Liver (tissue), 9 donors: ENCODE measurements around the gene FEV. TPM values are rescaled to one million over a fixed set of nuclear protein-coding genes. Genes with fewer than 3 reads are reported as not detected.

Source experiments
- DNase-seq: peaks from one replicate; pipeline ENCODE4 v3.0.0-alpha.2; 2017; ENCODE audit warnings: low spot score
- H3K27ac ChIP-seq, 2 donors: one replicate each; pipeline ENCODE4 v1.7.0; 2013; ENCODE audit warnings: inconsistent platforms in 2 of 2, low read length in 2 of 2, control low read depth in 1 of 2, low read depth in 1 of 2, mild to moderate bottlenecking in 1 of 2
- H3K27me3 ChIP-seq, 4 donors: one replicate each; pipeline versions ENCODE4 v1.6.1 to v1.7.0; 2013; ENCODE audit warnings: low read length in 3 of 4, inconsistent platforms in 1 of 4, mild to moderate bottlenecking in 1 of 4, moderate library complexity in 1 of 4; ENCODE audit not compliant: control insufficient read depth in 4 of 4, insufficient read depth in 4 of 4
- H3K36me3 ChIP-seq, 4 donors: one replicate each; pipeline versions ENCODE4 v1.6.1 to v1.7.0; 2013; ENCODE audit warnings: low read length in 3 of 4, mild to moderate bottlenecking in 3 of 4, low read depth in 1 of 4, moderate library complexity in 1 of 4; ENCODE audit not compliant: control insufficient read depth in 4 of 4, insufficient read depth in 3 of 4
- H3K4me1 ChIP-seq, 4 donors: one replicate each; pipeline versions ENCODE4 v1.6.1 to v1.7.0; 2013; ENCODE audit warnings: low read length in 3 of 4, mild to moderate bottlenecking in 3 of 4, moderate library complexity in 1 of 4; ENCODE audit not compliant: control insufficient read depth in 4 of 4, insufficient read depth in 4 of 4
- H3K4me3 ChIP-seq, 3 donors: one replicate each; pipeline versions ENCODE4 v1.6.1 to v1.7.0; 2013; ENCODE audit warnings: low read length in 3 of 3, control low read depth in 1 of 3, low read depth in 1 of 3, mild to moderate bottlenecking in 1 of 3
- H3K9ac ChIP-seq, 2 donors: one replicate each; pipeline ENCODE4 v1.7.0; 2013; ENCODE audit warnings: low read length in 2 of 2, mild to moderate bottlenecking in 2 of 2, moderate library complexity in 2 of 2, control low read depth in 1 of 2, low read depth in 1 of 2
- H3K9me3 ChIP-seq, 4 donors: one replicate each; pipeline versions ENCODE4 v1.6.1 to v1.7.0; 2013; ENCODE audit warnings: low read length in 3 of 4; ENCODE audit not compliant: control insufficient read depth in 4 of 4
- EGR1 ChIP-seq, 2 donors: IDR thresholded peaks; 2 replicates each; pipeline ENCODE4 v1.6.1; 2016 to 2018; ENCODE audit warnings: antibody characterized with exemption in 2 of 2, low read depth in 2 of 2
- FOXA2 ChIP-seq: IDR thresholded peaks from 2 replicates; pipeline ENCODE4 v1.6.1; 2016; ENCODE audit warnings: antibody characterized with exemption
- GABPA ChIP-seq, 2 donors: IDR thresholded peaks in 1 of 2; conservative IDR thresholded peaks in 1 of 2; 2 replicates each; pipeline ENCODE4 v1.6.1; 2016; ENCODE audit warnings: antibody characterized with exemption in 2 of 2, mild to moderate bottlenecking in 1 of 2, moderate library complexity in 1 of 2
- HNF4G ChIP-seq: IDR thresholded peaks from 2 replicates; pipeline ENCODE4 v1.6.1; 2016; ENCODE audit warnings: antibody characterized with exemption
- JUND ChIP-seq, 2 donors: IDR thresholded peaks; 2 replicates each; pipeline ENCODE4 v1.6.1; 2016; ENCODE audit warnings: antibody characterized with exemption in 2 of 2
- NR2F2 ChIP-seq: IDR thresholded peaks from 2 replicates; pipeline ENCODE4 v1.6.1; 2016; ENCODE audit warnings: antibody characterized with exemption
- RXRA ChIP-seq, 2 donors: IDR thresholded peaks; 2 replicates each; pipeline ENCODE4 v1.6.1; 2017 to 2018; ENCODE audit warnings: antibody characterized with exemption in 2 of 2, mild to moderate bottlenecking in 1 of 2
- SP1 ChIP-seq: IDR thresholded peaks from 2 replicates; pipeline ENCODE4 v1.6.1; 2018; ENCODE audit warnings: antibody characterized with exemption, mild to moderate bottlenecking
- TAF1 ChIP-seq: conservative IDR thresholded peaks from 2 replicates; pipeline ENCODE4 v1.6.1; 2016; ENCODE audit warnings: antibody characterized with exemption, mild to moderate bottlenecking
- YY1 ChIP-seq: IDR thresholded peaks from 2 replicates; pipeline ENCODE4 v1.6.1; 2016; ENCODE audit warnings: antibody characterized with exemption, mild to moderate bottlenecking
- WGBS: extraction: QIAGEN DNeasy Blood & Tissue Kit; methylation state at CpG from one replicate; pipeline ENCODE4 v1.1.7; 2013; 5-methylcytosine and 5-hydroxymethylcytosine counted together
- polyA plus RNA-seq, 2 donors: library from polyadenylated mRNA; stranded (reverse) in 1 of 2; unstranded in 1 of 2; fragments of 200-250 nt in 1 of 2; fragments of >200 nt in 1 of 2; fragmentation: Nextera tagmentation in 1 of 2; extraction: Ambion mirVana in 1 of 2; gene quantifications; one replicate each; pipeline versions ENCODE4 v1.2.1 to v1.2.3, GENCODE V29; 2013 to 2015
- total RNA-seq, 2 donors: library from RNA; depleted of rRNA; stranded (reverse); fragments of >200 nt; gene quantifications; one replicate each; pipeline ENCODE4 v1.2.3, GENCODE V29; 2014
- TF ChIP-seq, protein P1 (sequence below): IDR thresholded peaks from 2 replicates; pipeline ENCODE4 v1.6.1; 2016; ENCODE audit warnings: antibody characterized with exemption
- TF ChIP-seq, protein P2 (sequence below): fragments of 150-350 bp; IDR thresholded peaks from 2 replicates; pipeline ENCODE4 v1.5.1; 2017; ENCODE audit warnings: improper control_type of control experiment, low read depth, low read length; ENCODE audit not compliant: missing input control
- TF ChIP-seq, protein P3 (sequence below): IDR thresholded peaks from 2 replicates; pipeline ENCODE4 v1.6.1; 2016; ENCODE audit warnings: antibody characterized with exemption, mild to moderate bottlenecking
- TF ChIP-seq, protein P4 (sequence below): IDR thresholded peaks from 2 replicates; pipeline ENCODE4 v1.6.1; 2016; ENCODE audit warnings: antibody characterized with exemption
- donor health status: healthy.
- donor health status: healthy.
- donor health status: healthy.
- donor health status: healthy.
- donor health status: healthy.

The FEV gene
- total and polyA plus RNA-seq, 4 donors = not detected

DNA sequence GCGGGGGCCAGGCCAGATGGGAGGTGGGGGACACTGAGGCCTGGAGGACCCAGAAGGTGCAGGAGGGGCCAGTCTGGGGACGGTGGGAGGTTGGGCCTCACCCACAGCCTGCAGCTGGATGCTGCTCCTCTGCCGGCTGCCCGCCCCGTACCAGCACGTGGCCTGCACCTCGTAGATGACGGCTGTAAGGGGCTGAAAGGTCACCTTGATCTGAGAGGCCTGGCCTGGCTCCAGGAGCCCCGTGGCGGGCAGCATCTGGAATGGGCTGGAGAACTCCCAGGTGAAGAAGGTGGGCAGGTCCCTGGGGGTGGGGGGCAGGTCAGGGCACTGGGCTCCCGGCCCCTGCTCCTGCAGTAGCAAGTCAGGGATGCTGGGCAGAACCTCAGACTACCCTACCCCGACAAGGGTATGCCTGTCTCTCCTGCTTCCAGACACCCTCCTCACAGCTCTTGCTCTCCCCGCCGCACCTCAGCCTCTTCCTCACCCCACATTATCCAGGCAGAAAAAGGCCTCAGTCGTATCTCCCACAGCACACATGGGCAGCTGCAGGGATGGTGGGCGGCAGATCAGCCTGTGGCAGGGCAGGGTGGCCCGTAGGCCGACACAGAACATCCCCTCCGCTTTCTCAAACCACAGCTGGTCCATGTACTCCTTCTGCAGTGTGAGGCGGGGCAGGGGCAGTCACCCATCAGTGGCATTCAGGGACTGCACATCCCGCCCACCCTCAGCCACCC is 46.2 kb upstream of the FEV start:
- WGBS = 85% methylated on average over 21 of the region's 21 CpGs
- TF ChIP-seq RXRA (IDR thresholded peaks at IDR 0.05) = no peak
- TF ChIP-seq, protein P1, sequence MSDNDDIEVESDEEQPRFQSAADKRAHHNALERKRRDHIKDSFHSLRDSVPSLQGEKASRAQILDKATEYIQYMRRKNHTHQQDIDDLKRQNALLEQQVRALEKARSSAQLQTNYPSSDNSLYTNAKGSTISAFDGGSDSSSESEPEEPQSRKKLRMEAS = no peak
- TF ChIP-seq NR2F2 = no peak
- TF ChIP-seq JUND (IDR thresholded peaks at IDR 0.05) = no peak
- TF ChIP-seq, protein P2, sequence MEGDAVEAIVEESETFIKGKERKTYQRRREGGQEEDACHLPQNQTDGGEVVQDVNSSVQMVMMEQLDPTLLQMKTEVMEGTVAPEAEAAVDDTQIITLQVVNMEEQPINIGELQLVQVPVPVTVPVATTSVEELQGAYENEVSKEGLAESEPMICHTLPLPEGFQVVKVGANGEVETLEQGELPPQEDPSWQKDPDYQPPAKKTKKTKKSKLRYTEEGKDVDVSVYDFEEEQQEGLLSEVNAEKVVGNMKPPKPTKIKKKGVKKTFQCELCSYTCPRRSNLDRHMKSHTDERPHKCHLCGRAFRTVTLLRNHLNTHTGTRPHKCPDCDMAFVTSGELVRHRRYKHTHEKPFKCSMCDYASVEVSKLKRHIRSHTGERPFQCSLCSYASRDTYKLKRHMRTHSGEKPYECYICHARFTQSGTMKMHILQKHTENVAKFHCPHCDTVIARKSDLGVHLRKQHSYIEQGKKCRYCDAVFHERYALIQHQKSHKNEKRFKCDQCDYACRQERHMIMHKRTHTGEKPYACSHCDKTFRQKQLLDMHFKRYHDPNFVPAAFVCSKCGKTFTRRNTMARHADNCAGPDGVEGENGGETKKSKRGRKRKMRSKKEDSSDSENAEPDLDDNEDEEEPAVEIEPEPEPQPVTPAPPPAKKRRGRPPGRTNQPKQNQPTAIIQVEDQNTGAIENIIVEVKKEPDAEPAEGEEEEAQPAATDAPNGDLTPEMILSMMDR = no peak
- TF ChIP-seq FOXA2 = no peak
- TF ChIP-seq, protein P3, sequence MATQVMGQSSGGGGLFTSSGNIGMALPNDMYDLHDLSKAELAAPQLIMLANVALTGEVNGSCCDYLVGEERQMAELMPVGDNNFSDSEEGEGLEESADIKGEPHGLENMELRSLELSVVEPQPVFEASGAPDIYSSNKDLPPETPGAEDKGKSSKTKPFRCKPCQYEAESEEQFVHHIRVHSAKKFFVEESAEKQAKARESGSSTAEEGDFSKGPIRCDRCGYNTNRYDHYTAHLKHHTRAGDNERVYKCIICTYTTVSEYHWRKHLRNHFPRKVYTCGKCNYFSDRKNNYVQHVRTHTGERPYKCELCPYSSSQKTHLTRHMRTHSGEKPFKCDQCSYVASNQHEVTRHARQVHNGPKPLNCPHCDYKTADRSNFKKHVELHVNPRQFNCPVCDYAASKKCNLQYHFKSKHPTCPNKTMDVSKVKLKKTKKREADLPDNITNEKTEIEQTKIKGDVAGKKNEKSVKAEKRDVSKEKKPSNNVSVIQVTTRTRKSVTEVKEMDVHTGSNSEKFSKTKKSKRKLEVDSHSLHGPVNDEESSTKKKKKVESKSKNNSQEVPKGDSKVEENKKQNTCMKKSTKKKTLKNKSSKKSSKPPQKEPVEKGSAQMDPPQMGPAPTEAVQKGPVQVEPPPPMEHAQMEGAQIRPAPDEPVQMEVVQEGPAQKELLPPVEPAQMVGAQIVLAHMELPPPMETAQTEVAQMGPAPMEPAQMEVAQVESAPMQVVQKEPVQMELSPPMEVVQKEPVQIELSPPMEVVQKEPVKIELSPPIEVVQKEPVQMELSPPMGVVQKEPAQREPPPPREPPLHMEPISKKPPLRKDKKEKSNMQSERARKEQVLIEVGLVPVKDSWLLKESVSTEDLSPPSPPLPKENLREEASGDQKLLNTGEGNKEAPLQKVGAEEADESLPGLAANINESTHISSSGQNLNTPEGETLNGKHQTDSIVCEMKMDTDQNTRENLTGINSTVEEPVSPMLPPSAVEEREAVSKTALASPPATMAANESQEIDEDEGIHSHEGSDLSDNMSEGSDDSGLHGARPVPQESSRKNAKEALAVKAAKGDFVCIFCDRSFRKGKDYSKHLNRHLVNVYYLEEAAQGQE = no peak
- no peak for TF ChIP-seq EGR1 (IDR thresholded peaks at IDR 0.05; ENCODE audit: low read depth in 2 of 2)
- TF ChIP-seq, protein P4, sequence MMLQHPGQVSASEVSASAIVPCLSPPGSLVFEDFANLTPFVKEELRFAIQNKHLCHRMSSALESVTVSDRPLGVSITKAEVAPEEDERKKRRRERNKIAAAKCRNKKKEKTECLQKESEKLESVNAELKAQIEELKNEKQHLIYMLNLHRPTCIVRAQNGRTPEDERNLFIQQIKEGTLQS = no peak
- H3K27me3 ChIP-seq = no peaks in the 10 kb centered on the region
- no peak overlapping the region for H3K4me3 ChIP-seq
- DNase-seq = no peak
- no peak overlapping the region for H3K9ac ChIP-seq
- no peak overlapping the region for H3K27ac ChIP-seq
- no peaks in the 10 kb centered on the region for H3K36me3 ChIP-seq
- no peaks in the 10 kb centered on the region for H3K9me3 ChIP-seq
- H3K4me1 ChIP-seq = no peaks in the 10 kb centered on the region

DNA sequence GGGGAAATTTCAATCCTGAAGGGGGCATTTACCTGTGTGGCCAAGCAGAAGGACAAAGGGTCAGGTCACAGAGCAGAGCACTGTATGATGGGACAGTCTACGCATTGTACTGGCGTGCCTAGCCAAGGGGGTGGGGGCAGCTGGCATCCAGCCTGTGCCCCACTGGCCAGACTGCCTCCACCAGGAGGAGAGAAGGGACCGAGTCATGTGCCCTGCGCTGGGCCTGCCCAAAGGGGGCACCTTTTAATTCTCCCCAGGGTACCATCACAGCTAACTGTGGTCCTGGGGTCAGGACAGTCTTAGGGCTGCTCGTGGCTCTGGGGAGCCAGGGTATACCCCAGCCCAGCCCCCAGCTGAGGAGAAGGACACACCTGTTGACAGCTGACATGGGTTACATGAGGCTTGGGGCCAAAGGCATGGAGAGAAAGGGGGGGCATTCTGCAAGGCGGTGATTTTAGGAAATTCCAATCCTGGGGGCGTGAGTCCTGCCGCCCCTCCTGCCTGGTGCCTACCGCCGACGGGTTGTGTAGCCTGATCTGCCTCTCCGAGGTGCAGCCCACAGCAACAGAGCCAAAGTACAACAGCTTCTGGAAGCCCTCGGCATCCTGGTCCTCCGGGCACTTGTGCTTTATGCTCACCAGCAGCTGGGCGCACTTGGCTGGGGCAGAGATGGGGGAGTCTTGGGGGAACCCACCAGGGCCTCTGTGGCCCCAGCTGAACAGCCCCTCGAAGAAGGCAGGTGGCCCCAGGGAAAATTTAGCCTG is 45.4 kb upstream of the FEV start:
- Histone ChIP-seq H3K27me3 (no peaks in the 10 kb centered on the region), H3K27ac (no peak overlapping the region), H3K9ac (no peak overlapping the region), H3K36me3 (no peaks in the 10 kb centered on the region), H3K9me3 (no peaks in the 10 kb centered on the region), H3K4me1 (no peaks in the 10 kb centered on the region), H3K4me3 (no peak overlapping the region)
- no peak for TF ChIP-seq HNF4G
- TF ChIP-seq FOXA2 = no peak
- TF ChIP-seq, protein P2 = no peak
- TF ChIP-seq TAF1 = no peak
- TF ChIP-seq, protein P4 = no peak
- no peak for TF ChIP-seq EGR1 (IDR thresholded peaks at IDR 0.05; ENCODE audit: low read depth in 2 of 2)
- TF ChIP-seq SP1 = no peak
- no peak for TF ChIP-seq JUND (IDR thresholded peaks at IDR 0.05)
- TF ChIP-seq YY1 = no peak
- TF ChIP-seq, protein P3 = no peak
- no peak for TF ChIP-seq GABPA (IDR thresholded peaks at IDR 0.05 in 1 of 2, conservative IDR thresholded peaks at IDR 0.05 in 1 of 2)
- TF ChIP-seq NR2F2 = no peak
- TF ChIP-seq, protein P1 = no peak
- no peak for DNase-seq
- 70% methylated on average over 16 of the region's 16 CpGs for WGBS
